ENCODE measurements around the gene ZNF681.
"Not testable (repeated sequence)": the region's sequence is repeated elsewhere in the genome, so short reads cannot be mapped to it uniquely, and the experiment has no call there.

The ZNF681 gene

GRCh38 chr19:23764781-23765180 is 6.1 kb upstream of the ZNF681 start:
- Mint-ChIP-seq H3K27me3 (no peaks in the 10 kb centered on the region), H3K4me1 (peaks cover 28% of the 10 kb centered on the region), H3K4me3 (no peak overlapping the region), H3K9me3 (peaks cover 26% of the 10 kb centered on the region), H3K27ac (no peak overlapping the region), H3K36me3 (peaks cover 25% of the 10 kb centered on the region)
- DNase-seq, result no peak
- CTCF ChIA-PET, result no interaction called here

GRCh38 chr19:23762884-23763711 is 4.4 kb upstream of the ZNF681 start:
- CTCF ChIA-PET, result no interaction called here
- Mint-ChIP-seq H3K27me3 (no peaks in the 10 kb centered on the region), H3K4me1 (peaks cover 35% of the 10 kb centered on the region), H3K27ac (peak overlapping the region; percentile 82), H3K9me3 (peaks cover 21% of the 10 kb centered on the region), H3K36me3 (peaks cover 15% of the 10 kb centered on the region), H3K4me3 (peak overlapping the region; percentile 87)
- peak; percentile 86 for DNase-seq

GRCh38 chr19:23762548-23762883 is 3.8 kb upstream of the ZNF681 start:
- H3K27ac Mint-ChIP-seq, result peak overlapping the region; percentile 82
- CTCF ChIA-PET, result no interaction called here
- peaks cover 39% of the 10 kb centered on the region for H3K4me1 Mint-ChIP-seq
- H3K4me3 Mint-ChIP-seq, result peak overlapping the region; percentile 87
- peaks cover 21% of the 10 kb centered on the region for H3K9me3 Mint-ChIP-seq
- no peak for DNase-seq
- no peaks in the 10 kb centered on the region for H3K27me3 Mint-ChIP-seq
- peaks cover 15% of the 10 kb centered on the region for H3K36me3 Mint-ChIP-seq

- H3K27ac Mint-ChIP-seq, H3K4me3 Mint-ChIP-seq, H3K27me3 Mint-ChIP-seq, CTCF ChIA-PET, DNase-seq: not testable (repeated sequence)
- Mint-ChIP-seq H3K36me3 (peaks cover 20% of the 10 kb centered on the region), H3K4me1 (peaks cover 44% of the 10 kb centered on the region), H3K9me3 (peaks cover 27% of the 10 kb centered on the region)
Observed at GRCh38 chr19:23760326-23760725, 1.6 kb upstream of the ZNF681 start.

- H3K27me3 Mint-ChIP-seq, H3K4me1 Mint-ChIP-seq, H3K27ac Mint-ChIP-seq, DNase-seq, CTCF ChIA-PET, H3K4me3 Mint-ChIP-seq: not testable (repeated sequence)
- Mint-ChIP-seq H3K36me3 (peaks cover 39% of the 10 kb centered on the region), H3K9me3 (peaks cover 51% of the 10 kb centered on the region)
Observed at GRCh38 chr19:23743633-23744232, 15.0 kb downstream of the ZNF681 start.

GRCh38 chr19:23730729-23731465 is 27.8 kb downstream of the ZNF681 start:
- peaks cover 26% of the 10 kb centered on the region for H3K9me3 Mint-ChIP-seq
- H3K36me3 Mint-ChIP-seq, H3K27ac Mint-ChIP-seq, DNase-seq, H3K4me3 Mint-ChIP-seq, H3K27me3 Mint-ChIP-seq, H3K4me1 Mint-ChIP-seq, CTCF ChIA-PET: not testable (repeated sequence)

- H3K27ac Mint-ChIP-seq, H3K27me3 Mint-ChIP-seq, H3K4me3 Mint-ChIP-seq, H3K36me3 Mint-ChIP-seq, CTCF ChIA-PET, DNase-seq, H3K4me1 Mint-ChIP-seq: not testable (repeated sequence)
- peaks cover 20% of the 10 kb centered on the region for H3K9me3 Mint-ChIP-seq
Observed at GRCh38 chr19:23724161-23724560, 34.5 kb downstream of the ZNF681 start.

- H3K4me3 Mint-ChIP-seq, result no peak overlapping the region
- H3K4me1 Mint-ChIP-seq, result peaks cover 4% of the 10 kb centered on the region
- no peak for DNase-seq
- H3K27me3 Mint-ChIP-seq, result no peaks in the 10 kb centered on the region
- CTCF ChIA-PET, result no interaction called here
- peaks cover 14% of the 10 kb centered on the region for H3K9me3 Mint-ChIP-seq
- peaks cover 2% of the 10 kb centered on the region for H3K36me3 Mint-ChIP-seq
- H3K27ac Mint-ChIP-seq, result no peak overlapping the region
Observed at GRCh38 chr19:23718802-23719201, 39.9 kb downstream of the ZNF681 start.

- H3K27ac Mint-ChIP-seq, result no peak overlapping the region
- H3K9me3 Mint-ChIP-seq, result peaks cover 16% of the 10 kb centered on the region
- no peak overlapping the region for H3K4me3 Mint-ChIP-seq
- no peak for DNase-seq
- H3K36me3 Mint-ChIP-seq, result peaks cover 2% of the 10 kb centered on the region
- no peaks in the 10 kb centered on the region for H3K27me3 Mint-ChIP-seq
- H3K4me1 Mint-ChIP-seq, result peaks cover 4% of the 10 kb centered on the region
- CTCF ChIA-PET, result interaction anchor here (0.6 kb wide), 1 partner anchor 99 kb away, joined by 3 read pairs; no protein-coding TSS in a partner anchor
Observed at GRCh38 chr19:23716792-23717191, 41.9 kb downstream of the ZNF681 start.

GRCh38 chr19:23709347-23709746 is 49.3 kb downstream of the ZNF681 start:
- Mint-ChIP-seq H3K4me1 (no peaks in the 10 kb centered on the region), H3K9me3 (peaks cover 19% of the 10 kb centered on the region), H3K4me3 (no peak overlapping the region), H3K27ac (no peak overlapping the region), H3K36me3 (no peaks in the 10 kb centered on the region), H3K27me3 (no peaks in the 10 kb centered on the region)
- no peak for DNase-seq
- CTCF ChIA-PET, result no interaction called here

- H3K4me3 Mint-ChIP-seq, result no peak overlapping the region
- DNase-seq, result no peak
- H3K27me3 Mint-ChIP-seq, result no peaks in the 10 kb centered on the region
- CTCF ChIA-PET, result no interaction called here
- no peak overlapping the region for H3K27ac Mint-ChIP-seq
- H3K4me1 Mint-ChIP-seq, result no peaks in the 10 kb centered on the region
- no peaks in the 10 kb centered on the region for H3K36me3 Mint-ChIP-seq
- peaks cover 27% of the 10 kb centered on the region for H3K9me3 Mint-ChIP-seq
Observed at GRCh38 chr19:23706657-23707056, 52.0 kb downstream of the ZNF681 start.

GRCh38 chr19:23699521-23699860 is 59.2 kb downstream of the ZNF681 start:
- no peaks in the 10 kb centered on the region for H3K4me1 Mint-ChIP-seq
- H3K27me3 Mint-ChIP-seq, result no peaks in the 10 kb centered on the region
- H3K9me3 Mint-ChIP-seq, result peaks cover 26% of the 10 kb centered on the region
- no peak overlapping the region for H3K27ac Mint-ChIP-seq
- DNase-seq, result no peak
- CTCF ChIA-PET, result no interaction called here
- no peak overlapping the region for H3K4me3 Mint-ChIP-seq
- no peaks in the 10 kb centered on the region for H3K36me3 Mint-ChIP-seq

- Mint-ChIP-seq H3K9me3 (peaks cover 24% of the 10 kb centered on the region), H3K27me3 (no peaks in the 10 kb centered on the region), H3K4me1 (no peaks in the 10 kb centered on the region), H3K4me3 (no peak overlapping the region), H3K36me3 (no peaks in the 10 kb centered on the region), H3K27ac (no peak overlapping the region)
- no peak for DNase-seq
- CTCF ChIA-PET, result no interaction called here
Observed at GRCh38 chr19:23698711-23699520, 59.8 kb downstream of the ZNF681 start.

- H3K27me3 Mint-ChIP-seq, H3K27ac Mint-ChIP-seq, CTCF ChIA-PET, H3K36me3 Mint-ChIP-seq, H3K4me1 Mint-ChIP-seq, DNase-seq, H3K4me3 Mint-ChIP-seq: not testable (repeated sequence)
- peaks cover 16% of the 10 kb centered on the region for H3K9me3 Mint-ChIP-seq
Observed at GRCh38 chr19:23692937-23693336, 65.8 kb downstream of the ZNF681 start.

Measured in activated naive CD4-positive, alpha-beta T cell treated with anti-CD3 and anti-CD28 coated beads, Interleukin-2, amount 10 ng/mL, durations not matched to agents 7 days and 5 days (primary cell).